Cardiac fibroblast (primary cell): ENCODE data around the gene ZNF592.

ENCODE experiments used
- DNase-seq, 2 donors: peaks; one replicate each; pipeline versions ENCODE4 v3.0.0 to v3.0.0-alpha.2; 2010; ENCODE audit warnings: low read depth in 2 of 2
- H3K4me3 ChIP-seq, 2 donors: replicated peaks in 1 of 2; 1 replicate in 1 of 2; 2 replicates in 1 of 2; pipeline ENCODE4 v1.5.1; 2011; ENCODE audit warnings: low read depth in 2 of 2, low read length in 2 of 2, mild to moderate bottlenecking in 2 of 2, moderate library complexity in 1 of 2
- TF ChIP-seq, protein P1 (sequence below): IDR thresholded peaks from one replicate; pipeline ENCODE4 v1.5.1; 2011; ENCODE audit warnings: low read depth, mild to moderate bottlenecking, low read length, inconsistent platforms

ZNF592 gene

DNA sequence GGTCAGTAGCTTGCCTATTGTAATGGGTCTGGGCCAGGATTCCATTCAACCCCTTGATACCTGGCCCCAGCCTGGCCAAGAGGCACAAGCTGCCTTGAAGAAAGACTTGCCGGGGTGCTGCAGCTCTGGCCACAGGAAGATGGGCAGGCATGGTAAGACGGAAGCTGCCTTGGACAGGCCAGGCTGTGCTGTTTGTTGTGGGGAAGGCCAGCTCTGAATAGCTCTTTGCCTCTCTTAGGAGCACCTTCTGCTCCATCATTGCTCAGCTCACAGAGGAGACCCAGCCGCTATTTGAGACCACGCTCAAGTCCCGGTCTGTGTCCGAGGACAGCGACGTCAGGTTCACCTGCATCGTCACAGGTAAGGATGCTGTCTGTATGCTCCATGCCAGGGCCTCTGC, 78.9 kb downstream of the ZNF592 start:
- DNase-seq, result no peak
- TF ChIP-seq, protein P1, sequence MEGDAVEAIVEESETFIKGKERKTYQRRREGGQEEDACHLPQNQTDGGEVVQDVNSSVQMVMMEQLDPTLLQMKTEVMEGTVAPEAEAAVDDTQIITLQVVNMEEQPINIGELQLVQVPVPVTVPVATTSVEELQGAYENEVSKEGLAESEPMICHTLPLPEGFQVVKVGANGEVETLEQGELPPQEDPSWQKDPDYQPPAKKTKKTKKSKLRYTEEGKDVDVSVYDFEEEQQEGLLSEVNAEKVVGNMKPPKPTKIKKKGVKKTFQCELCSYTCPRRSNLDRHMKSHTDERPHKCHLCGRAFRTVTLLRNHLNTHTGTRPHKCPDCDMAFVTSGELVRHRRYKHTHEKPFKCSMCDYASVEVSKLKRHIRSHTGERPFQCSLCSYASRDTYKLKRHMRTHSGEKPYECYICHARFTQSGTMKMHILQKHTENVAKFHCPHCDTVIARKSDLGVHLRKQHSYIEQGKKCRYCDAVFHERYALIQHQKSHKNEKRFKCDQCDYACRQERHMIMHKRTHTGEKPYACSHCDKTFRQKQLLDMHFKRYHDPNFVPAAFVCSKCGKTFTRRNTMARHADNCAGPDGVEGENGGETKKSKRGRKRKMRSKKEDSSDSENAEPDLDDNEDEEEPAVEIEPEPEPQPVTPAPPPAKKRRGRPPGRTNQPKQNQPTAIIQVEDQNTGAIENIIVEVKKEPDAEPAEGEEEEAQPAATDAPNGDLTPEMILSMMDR, result no peak

DNA sequence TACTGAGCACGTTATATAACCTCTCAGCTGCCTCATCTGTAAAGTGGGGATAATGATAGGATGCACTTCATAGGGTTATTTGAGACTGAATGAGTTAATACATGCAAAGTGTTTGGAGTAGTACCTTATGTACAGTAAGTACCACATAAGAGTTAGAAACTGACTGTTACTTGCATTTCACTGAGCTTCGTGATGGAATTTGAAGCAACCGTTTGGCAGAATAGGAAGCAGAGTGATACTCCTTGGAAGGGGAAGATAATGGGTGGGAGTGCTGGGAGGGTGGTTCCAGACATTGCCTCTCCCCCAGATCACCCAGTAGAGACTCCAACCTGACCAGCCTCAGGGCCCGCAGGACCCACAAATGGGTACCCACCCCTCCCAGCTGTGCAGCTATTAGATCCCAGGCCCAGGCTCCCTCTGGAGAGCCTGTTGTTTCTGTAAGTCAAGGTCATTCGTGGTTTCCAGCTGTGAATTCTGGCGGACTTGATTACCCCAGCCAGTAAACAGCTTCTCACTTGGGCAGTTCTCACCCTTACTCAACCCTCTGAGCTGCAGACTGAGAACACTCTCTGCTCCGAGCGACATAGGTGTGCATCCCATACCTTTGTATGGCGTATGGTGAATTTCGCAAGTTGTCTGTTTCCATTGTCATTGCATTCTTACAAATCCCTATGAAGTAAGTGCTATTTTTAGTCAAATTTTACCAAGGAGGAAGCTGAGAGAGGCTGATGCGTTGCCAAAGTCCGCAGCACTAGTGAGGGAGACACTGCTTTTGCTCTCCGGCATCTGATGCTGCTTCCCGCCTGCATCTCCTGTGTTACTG, 79.9 kb downstream of the ZNF592 start:
- TF ChIP-seq, protein P1, result no peak
- peak in 1 of 2 donors; percentile 35 for DNase-seq
- no peak overlapping the region for H3K4me3 ChIP-seq

More for the DNA sequence above, 78.9 kb downstream of the ZNF592 start:
- no peak overlapping the region for H3K4me3 ChIP-seq

DNA sequence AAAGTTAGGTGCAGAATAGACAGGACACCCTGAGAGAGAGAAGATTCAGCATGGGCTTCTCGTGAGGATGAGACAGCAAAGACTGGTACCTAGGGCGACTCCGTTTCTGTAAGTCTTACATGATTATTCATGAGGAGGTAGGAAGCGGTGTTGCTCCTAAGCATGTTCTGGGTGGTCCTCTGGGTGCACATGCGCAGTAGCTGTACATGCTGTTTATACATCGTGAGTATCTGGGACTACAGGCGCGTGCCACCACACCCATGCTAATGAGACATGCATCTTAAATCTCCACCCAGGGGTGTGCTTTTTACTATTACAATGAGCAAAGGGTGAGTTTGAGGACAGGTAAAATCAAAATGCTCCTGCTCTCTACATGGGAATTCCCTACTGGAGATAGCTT, 81.0 kb downstream of the ZNF592 start:
- no peak overlapping the region for H3K4me3 ChIP-seq
- TF ChIP-seq, protein P1, result no peak
- DNase-seq, result no peak

DNA sequence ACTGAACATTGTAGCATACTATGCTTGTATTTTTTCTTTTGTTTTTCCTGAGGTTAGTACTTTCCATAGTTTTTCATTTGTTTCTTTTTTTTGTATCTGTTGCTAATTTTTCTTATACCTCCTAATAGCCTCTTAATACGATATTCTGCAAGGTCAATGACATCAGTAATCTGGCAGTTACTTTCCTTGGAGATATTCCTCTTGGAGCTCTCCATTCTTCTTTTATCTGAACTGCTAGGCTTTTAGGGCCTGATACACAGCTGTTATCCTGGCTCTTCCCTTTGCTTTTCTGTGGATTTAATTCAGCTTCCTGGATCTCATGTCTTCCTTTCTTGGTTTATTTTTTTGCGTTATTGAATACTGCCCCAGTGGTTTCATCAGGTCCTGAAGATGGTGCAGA, 81.6 kb downstream of the ZNF592 start:
- TF ChIP-seq, protein P1, result no peak
- no peak overlapping the region for H3K4me3 ChIP-seq
- no peak for DNase-seq

DNA sequence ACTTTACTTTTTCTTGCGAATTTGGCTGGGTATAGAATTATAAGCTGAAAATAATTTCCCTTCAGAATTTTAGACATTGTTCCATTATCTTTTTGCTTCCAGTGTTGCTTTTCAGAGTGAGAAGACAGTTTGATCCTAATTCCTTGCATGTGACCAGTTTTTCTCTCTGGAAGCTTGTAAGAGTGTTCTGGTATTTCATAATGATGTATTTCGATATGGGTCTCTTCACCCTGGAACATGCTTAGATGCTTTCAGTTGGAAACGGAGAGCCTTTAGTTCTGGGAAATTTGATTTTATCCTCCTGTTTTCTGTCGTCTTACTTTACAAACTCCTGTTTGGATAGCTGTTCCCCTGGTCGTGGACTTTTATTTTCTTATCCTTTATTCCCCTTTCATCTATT, 82.6 kb downstream of the ZNF592 start:
- DNase-seq, result no peak
- no peak overlapping the region for H3K4me3 ChIP-seq
- TF ChIP-seq, protein P1, result no peak

DNA sequence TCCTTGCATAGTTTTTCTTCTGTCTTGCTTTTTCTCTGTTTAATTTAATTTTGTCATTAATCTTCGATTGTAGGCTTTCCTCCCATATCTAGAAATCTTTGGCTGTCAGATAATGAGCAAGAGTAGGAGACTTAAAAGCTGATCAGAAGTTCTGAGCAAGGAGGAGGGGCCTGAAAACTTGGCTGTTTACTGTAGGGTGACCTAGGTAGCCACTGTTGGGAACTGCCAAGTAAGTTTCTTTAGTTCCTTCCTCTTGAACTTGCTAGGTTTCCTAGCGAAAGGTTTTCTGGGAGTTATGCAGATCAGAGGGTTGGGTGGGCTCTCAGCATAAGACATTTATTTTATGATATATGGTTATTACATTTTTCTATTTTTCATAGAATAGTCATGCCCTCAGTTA, 83.2 kb downstream of the ZNF592 start:
- no peak for DNase-seq
- TF ChIP-seq, protein P1, result no peak
- no peak overlapping the region for H3K4me3 ChIP-seq
